ENCODE results near the gene ATP8B4. TPM values are rescaled to one million over a fixed set of nuclear protein-coding genes. Genes with fewer than 3 reads are reported as not detected.

The ATP8B4 gene
- polyA plus RNA-seq, 1 donor (not counting 4 experiments of a cell fraction or from before 2014, with no cell fraction given): 0.05 TPM

- Histone ChIP-seq H3K9me3 (ENCODE audit: control insufficient read depth, low read depth, low read length) (no peaks in the 10 kb centered on the region), H3K27ac (ENCODE audit: control insufficient read depth, insufficient read depth, low read length) (no peak overlapping the region), H3K9ac (ENCODE audit: control insufficient read depth, extremely low read depth, insufficient read depth, low read length) (no peak overlapping the region), H4K20me1 (ENCODE audit: control insufficient read depth, extremely low read depth, insufficient read depth, low read length) (no peaks in the 10 kb centered on the region), H3K4me1 (ENCODE audit: control insufficient read depth, extremely low read depth, insufficient read depth, low read length) (no peaks in the 10 kb centered on the region), H3K4me2 (ENCODE audit: control insufficient read depth, extremely low read depth, insufficient read depth, low read depth, low read length) (no peak overlapping the region), H2AFZ (ENCODE audit: control insufficient read depth, low read length) (no peak overlapping the region), H3K27me3 (ENCODE audit: control insufficient read depth, extremely low read depth, insufficient read depth, low read length) (no peaks in the 10 kb centered on the region), H3K4me3 (ENCODE audit: control insufficient read depth in 2 of 3, extremely low read depth in 1 of 3, insufficient read depth in 2 of 3, low read depth in 1 of 3, low read length in 3 of 3) (no peak overlapping the region), H3K36me3 (ENCODE audit: control insufficient read depth in 2 of 2, extremely low read depth in 1 of 2, insufficient read depth in 2 of 2, low read length in 2 of 2) (no peaks in the 10 kb centered on the region), H3K79me2 (ENCODE audit: control insufficient read depth, insufficient read depth, low read length) (no peaks in the 10 kb centered on the region), H3K9me1 (ENCODE audit: control insufficient read depth, extremely low read depth, insufficient read depth, low read length) (no peaks in the 10 kb centered on the region)
- no peak for TF ChIP-seq CTCF (optimal IDR thresholded peaks at IDR 0.05 in 1 of 3, IDR thresholded peaks at IDR 0.05 in 1 of 3, conservative IDR thresholded peaks at IDR 0.05 in 1 of 3; ENCODE audit: extremely low read depth in 1 of 3, insufficient read depth in 2 of 3, low read length in 3 of 3)
- no peak for TF ChIP-seq EZH2 (IDR thresholded peaks at IDR 0.05; ENCODE audit: low read length)
- FAIRE-seq (no peak), DNase-seq (ENCODE audit: low read depth, low spot score) (no peak)
- dilution Hi-C loops (cut with MboI; ENCODE audit: extremely low pct_ligation_motif_present, low sequenced_read_pairs): no loop called here
Observed at GRCh38 chr15:49918121-49918520, 200.9 kb downstream of the ATP8B4 start.

GRCh38 chr15:49916998-49917397 is 202.0 kb downstream of the ATP8B4 start:
- no peak overlapping the region for H3K4me2 ChIP-seq (ENCODE audit: control insufficient read depth, extremely low read depth, insufficient read depth, low read depth, low read length)
- dilution Hi-C loops (cut with MboI; ENCODE audit: extremely low pct_ligation_motif_present, low sequenced_read_pairs): no loop called here

More at GRCh38 chr15:49916998-49917397, 202.0 kb downstream of the ATP8B4 start:
- Histone ChIP-seq H3K4me1 (ENCODE audit: control insufficient read depth, extremely low read depth, insufficient read depth, low read length) (no peaks in the 10 kb centered on the region), H2AFZ (ENCODE audit: control insufficient read depth, low read length) (no peak overlapping the region), H3K36me3 (ENCODE audit: control insufficient read depth in 2 of 2, extremely low read depth in 1 of 2, insufficient read depth in 2 of 2, low read length in 2 of 2) (no peaks in the 10 kb centered on the region), H3K9ac (ENCODE audit: control insufficient read depth, extremely low read depth, insufficient read depth, low read length) (no peak overlapping the region), H4K20me1 (ENCODE audit: control insufficient read depth, extremely low read depth, insufficient read depth, low read length) (no peaks in the 10 kb centered on the region), H3K4me3 (ENCODE audit: control insufficient read depth in 2 of 3, extremely low read depth in 1 of 3, insufficient read depth in 2 of 3, low read depth in 1 of 3, low read length in 3 of 3) (no peak overlapping the region), H3K27me3 (ENCODE audit: control insufficient read depth, extremely low read depth, insufficient read depth, low read length) (no peaks in the 10 kb centered on the region), H3K9me3 (ENCODE audit: control insufficient read depth, low read depth, low read length) (no peaks in the 10 kb centered on the region), H3K79me2 (ENCODE audit: control insufficient read depth, insufficient read depth, low read length) (no peaks in the 10 kb centered on the region), H3K9me1 (ENCODE audit: control insufficient read depth, extremely low read depth, insufficient read depth, low read length) (no peaks in the 10 kb centered on the region), H3K27ac (ENCODE audit: control insufficient read depth, insufficient read depth, low read length) (no peak overlapping the region)
- TF ChIP-seq EZH2 (IDR thresholded peaks at IDR 0.05; ENCODE audit: low read length): no peak
- TF ChIP-seq CTCF (optimal IDR thresholded peaks at IDR 0.05 in 1 of 3, IDR thresholded peaks at IDR 0.05 in 1 of 3, conservative IDR thresholded peaks at IDR 0.05 in 1 of 3; ENCODE audit: extremely low read depth in 1 of 3, insufficient read depth in 2 of 3, low read length in 3 of 3): no peak
- DNase-seq (ENCODE audit: low read depth, low spot score) (no peak), FAIRE-seq (no peak)
